ENCODE measurements around the gene BRWD1.

Gene BRWD1

DNA sequence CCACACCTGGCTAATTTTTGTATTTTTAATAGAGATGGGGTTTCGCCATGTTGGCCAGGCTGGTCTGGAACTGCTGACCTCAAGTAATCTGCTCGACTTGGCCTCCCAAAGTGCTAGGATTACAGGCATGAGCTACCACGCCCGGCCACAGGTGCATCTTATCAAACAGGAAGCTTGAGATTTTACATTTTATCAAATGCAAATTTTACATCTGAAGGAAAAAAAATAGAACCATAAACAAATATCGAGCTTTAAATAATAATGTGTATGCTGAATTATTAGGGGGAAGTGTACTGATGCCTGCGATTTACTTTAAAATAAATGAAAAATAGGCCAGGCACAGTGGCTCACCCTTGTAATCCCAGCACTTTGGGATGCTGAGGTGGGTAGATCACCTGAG lies 16.6 kb upstream of the BRWD1 start:
- no peak for DNase-seq (ENCODE audit: extremely low read depth in 1 of 2, low read depth in 1 of 2)

DNA sequence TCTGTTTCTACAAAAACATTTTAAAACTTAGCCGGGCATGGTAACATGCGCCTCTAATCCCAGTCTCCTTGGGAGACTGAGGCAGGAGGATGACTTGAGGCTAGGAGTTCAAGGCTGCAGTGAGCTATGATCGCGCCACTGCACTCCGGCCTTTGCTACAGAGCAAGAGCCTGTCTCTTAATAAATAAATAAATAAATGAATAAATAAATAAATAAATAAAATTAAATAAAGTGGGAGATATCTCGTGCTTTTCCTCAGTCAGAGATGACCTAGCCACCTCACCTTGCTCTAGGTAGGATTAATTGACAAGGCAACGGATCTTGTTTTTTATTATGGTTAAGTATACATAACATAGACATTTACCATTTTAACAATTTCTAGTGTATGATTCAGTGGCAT lies 14.3 kb upstream of the BRWD1 start:
- DNase-seq (ENCODE audit: extremely low read depth in 1 of 2, low read depth in 1 of 2), result no peak

GRCh38 chr21:39326607-39327307 lies 13.3 kb upstream of the BRWD1 start:
- DNase-seq (ENCODE audit: extremely low read depth in 1 of 2, low read depth in 1 of 2), result no peak

GRCh38 chr21:39325458-39325857 lies 12.0 kb upstream of the BRWD1 start:
- DNase-seq (ENCODE audit: extremely low read depth in 1 of 2, low read depth in 1 of 2), result no peak

- DNase-seq (ENCODE audit: extremely low read depth in 1 of 2, low read depth in 1 of 2), result no peak
Observed at GRCh38 chr21:39321424-39321823, 8.0 kb upstream of the BRWD1 start.

DNA sequence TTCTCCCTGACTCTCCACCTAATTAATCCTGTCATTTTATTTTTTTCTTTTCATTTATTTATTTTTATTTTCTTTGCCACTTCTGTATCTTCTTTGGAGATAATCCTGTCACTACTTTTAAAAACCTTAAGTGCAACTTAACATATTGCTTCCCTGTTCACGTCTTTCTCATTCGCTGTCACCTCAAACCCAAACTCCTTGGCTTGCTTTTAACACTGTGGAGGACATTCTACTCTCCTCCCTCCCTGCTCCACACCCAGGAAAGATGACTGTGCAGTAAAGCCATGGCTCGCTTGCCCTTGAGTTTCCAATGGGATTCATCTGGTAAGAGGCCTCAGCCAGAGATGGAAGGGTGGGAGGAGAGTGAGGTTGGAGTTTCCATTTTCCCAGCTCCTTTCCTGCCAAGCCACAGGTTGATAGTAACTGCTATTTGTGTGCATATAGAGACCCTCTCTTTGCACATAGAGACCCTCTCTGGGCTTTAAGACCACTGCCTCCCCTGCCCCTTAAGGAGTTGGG lies 6.4 kb upstream of the BRWD1 start:
- DNase-seq (ENCODE audit: extremely low read depth in 1 of 2, low read depth in 1 of 2), result no peak

DNA sequence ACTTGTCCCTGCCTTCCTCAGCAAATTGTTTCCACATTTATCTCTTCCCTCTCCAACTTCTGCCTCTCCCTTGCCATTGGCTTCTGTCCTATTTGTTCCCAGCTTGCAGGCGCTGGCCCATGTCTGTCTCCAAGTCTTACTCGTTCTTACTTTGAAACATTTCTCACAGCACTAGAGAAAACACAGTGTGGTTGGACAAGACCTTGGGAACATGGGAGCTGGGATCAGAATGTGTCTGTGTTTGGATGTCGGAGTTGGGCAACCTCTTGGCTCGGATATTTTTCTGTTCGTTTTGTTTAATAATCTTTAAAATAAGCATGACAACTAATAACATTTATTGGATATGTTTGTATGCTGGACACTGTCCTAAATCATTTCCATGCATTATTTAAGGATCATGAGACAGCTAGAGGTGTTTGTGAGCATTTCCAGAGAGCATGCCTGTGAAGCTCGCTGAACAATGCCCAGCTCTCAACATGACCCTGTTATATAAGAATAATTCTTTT lies 5.9 kb upstream of the BRWD1 start:
- no peak for DNase-seq (ENCODE audit: extremely low read depth in 1 of 2, low read depth in 1 of 2)

GRCh38 chr21:39318091-39318959 lies 4.9 kb upstream of the BRWD1 start:
- DNase-seq (ENCODE audit: extremely low read depth in 1 of 2, low read depth in 1 of 2), result no peak

GRCh38 chr21:39317134-39318090 lies 4.0 kb upstream of the BRWD1 start:
- DNase-seq (ENCODE audit: extremely low read depth in 1 of 2, low read depth in 1 of 2), result no peak

- no peak for DNase-seq (ENCODE audit: extremely low read depth in 1 of 2, low read depth in 1 of 2)
Observed at GRCh38 chr21:39316729-39317128, 3.3 kb upstream of the BRWD1 start.

DNA sequence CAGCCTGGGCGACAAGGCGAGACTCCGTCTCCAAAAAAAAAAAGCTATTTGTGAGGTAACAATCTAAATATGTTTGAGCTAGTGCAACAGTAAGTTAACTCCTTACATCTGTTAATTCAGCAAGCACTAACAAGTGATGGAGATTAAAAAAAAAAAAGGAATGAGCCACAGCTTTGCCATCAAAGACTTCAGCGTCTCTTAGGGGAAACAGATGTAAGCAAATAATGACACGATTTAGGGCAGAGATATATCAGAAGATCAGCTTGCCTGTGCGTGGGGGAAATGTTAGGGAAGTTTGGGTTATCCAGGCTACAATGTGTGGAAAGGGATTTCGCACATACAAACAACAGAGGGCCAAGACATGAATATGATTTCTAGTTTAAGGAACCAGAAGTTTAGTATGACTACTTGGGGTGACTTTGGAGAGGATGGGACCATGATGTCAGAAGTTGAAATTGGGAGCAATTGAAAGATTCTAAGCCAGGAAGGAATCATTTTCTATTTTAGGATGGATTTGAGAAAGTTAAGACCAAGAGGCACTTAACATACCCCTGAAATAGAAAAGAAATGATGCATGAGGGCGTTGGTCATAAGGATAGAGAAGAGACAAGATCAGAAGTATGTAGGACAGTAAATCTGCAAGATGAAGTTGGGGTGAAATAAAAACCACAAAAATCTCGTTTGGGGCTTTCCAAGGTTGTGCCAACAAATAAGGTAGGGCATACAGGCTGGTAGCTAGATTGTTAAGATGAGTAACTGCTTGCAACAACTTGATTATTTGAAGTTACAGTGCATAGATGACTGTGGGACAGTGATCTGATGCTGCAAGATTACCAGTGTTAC lies 2.4 kb upstream of the BRWD1 start:
- no peak for DNase-seq (ENCODE audit: extremely low read depth in 1 of 2, low read depth in 1 of 2)

DNA sequence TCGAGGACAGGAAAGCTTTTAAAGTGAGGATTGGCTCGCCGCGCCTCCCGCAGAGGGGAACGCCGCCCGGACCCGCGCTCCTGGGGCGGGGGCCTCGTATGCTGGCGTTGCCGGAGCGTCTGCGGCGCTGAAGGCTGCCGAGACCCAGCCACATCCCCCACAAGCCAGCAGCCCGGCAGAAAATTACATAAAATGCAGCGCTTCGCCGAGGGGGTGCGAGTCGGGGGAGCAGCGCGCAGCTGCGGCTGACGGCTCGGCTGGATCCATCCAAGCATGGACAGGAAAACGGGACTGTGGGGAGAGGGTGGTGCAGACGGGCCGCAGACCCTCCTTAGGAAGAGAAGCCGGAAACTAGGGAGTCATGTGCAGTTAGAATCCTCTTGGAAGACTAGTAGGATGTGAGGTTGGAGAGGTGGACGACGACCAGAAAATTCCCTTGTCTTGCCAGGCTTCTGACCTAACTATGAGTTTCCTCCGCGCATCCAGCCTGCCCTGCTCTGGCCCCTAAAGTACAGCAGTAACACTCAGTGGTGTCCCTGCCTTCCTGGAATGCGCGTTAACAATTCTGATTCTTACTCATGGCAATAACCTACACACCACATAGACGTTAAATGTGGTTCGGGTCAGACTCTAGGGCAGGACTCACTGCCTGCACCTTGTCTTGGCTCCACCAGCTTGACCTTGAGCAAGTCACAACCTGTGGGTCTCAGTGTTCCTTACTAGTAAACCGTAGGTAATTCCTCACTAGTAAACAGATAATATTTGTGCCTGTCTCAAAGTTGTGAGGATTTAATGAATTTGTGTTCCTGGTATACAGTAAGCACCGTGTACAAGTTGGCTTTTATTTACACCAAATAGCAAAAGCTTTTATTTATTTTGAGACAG lies 953 bp upstream of the BRWD1 start:
- peak in 1 of 2 donors; percentile 17 for DNase-seq (ENCODE audit: extremely low read depth in 1 of 2, low read depth in 1 of 2)

DNA sequence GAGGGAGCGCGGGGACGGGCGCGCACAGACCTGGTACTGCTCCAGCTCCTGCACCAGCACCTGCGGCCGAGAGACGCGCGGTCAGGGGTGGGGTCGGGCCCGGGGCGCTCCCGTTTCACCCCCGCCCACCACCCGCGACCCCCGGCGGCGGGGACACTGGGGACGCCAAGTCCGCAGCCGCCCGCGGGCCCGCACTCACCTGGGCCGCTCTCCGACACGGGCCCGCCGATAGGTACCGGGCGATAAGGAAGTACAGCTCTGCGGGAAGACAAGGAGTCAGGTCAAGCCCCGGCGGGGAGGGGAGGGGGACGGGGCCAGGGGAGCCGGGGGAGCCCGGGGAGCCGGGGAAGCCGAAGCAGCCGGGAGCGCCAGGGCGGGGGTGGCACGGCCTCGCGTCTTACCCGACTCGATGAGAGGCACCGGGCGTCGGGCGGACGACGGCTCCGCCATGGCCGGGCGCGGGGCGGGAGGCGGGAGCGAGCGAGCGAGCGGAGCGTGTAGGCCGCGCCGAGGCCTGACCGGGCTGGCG lies 326 bp downstream of the BRWD1 start:
- DNase-seq (ENCODE audit: extremely low read depth in 1 of 2, low read depth in 1 of 2), result no peak

DNA sequence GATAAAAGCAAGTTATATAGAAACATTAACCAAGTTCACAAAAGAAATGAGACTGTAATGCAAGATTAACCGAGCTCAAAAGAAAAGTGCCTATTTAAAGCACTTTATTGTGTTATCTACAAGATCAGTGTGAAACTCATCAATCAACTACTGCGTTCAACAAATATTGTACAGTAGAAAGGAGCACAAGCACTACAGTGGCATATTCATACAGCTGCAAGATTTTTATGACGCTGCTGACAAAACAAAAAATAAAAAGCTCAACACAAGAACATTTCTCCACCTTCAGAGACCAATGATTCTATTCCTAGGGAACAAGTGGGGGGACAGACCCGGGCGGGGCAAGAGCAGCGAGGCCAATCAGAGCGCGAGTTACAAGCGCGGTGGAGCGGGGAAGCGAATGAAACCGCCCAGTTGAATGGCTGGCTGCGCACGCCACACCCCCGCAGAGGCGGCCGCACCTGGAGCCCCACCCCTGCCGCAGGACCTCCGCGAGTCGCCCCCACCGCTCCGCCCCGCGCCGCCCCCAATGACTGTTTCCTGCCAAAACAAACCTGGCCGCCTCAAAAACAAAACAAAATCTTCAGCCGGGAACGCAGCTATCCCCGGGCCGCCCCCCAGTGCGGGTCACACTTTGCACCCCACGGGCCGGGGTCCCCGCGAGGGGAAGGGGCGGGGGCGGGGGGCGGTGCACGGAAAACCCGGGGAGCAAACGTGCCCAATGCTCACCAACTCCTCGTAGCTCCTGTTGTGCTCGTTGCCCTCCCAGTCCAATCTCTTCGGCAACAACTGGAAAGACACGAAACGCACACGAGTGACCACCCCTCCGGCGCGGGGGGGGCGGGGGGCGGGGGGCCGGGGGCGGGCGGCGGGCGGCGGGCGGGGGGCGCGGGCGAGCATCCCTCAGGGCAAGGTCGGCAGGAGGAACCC lies 1.1 kb downstream of the BRWD1 start:
- peak; percentile 87 to 91 for DNase-seq (ENCODE audit: extremely low read depth in 1 of 2, low read depth in 1 of 2)

DNA sequence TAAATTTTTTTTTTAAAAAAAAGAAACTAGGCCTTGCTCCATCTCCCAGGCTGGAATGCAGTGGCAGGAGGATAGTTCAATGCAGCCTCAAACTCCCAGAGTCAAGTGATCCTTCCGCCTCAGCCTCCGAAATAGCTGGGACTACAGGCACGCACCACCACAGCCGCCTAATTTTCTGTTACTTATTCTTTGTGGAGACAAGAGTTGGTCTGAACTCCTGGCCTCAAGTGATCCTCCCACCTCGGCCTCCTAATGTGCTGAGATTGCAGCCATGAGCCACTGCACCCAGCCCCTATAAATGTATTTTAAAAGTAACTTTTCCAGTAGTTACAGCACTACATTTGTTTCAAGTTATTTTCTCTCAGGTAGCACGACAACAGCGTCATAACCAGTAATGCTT lies 2.3 kb downstream of the BRWD1 start:
- no peak for DNase-seq (ENCODE audit: extremely low read depth in 1 of 2, low read depth in 1 of 2)

- DNase-seq (ENCODE audit: extremely low read depth in 1 of 2, low read depth in 1 of 2), result no peak
Observed at GRCh38 chr21:39307466-39307865, 6.0 kb downstream of the BRWD1 start.

- no peak for DNase-seq (ENCODE audit: extremely low read depth in 1 of 2, low read depth in 1 of 2)
Observed at GRCh38 chr21:39300587-39300986, 12.8 kb downstream of the BRWD1 start.

DNA sequence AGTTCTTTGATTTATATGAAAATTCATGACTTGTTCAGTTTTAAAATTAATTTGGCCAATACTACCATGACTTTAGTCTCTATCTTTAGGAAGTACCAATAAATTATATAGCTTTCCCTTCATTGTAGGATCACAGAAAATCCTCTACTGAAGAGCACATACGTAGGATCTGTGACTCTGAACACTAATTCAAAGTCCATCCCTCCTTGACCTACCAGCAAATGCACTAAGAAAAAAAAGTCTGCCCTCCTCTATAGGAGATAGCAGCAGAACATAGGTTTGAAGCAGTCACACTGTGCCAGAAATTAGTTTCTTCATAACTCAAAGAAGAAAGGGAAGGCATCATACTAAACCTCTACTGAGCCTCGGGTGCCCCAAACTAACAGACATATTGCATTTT lies 16.5 kb downstream of the BRWD1 start:
- no peak for DNase-seq (ENCODE audit: extremely low read depth in 1 of 2, low read depth in 1 of 2)

Data from stimulated activated CD8-positive, alpha-beta memory T cell treated with anti-CD3 and anti-CD28 coated beads, Interleukin-7, amount 100 ng/mL, for 48 hours (primary cell).